ENCODE data around the gene NDUFS8.
A peak's percentile ranks its signal among the peaks of the same experiment; 100 is the strongest.
"Not testable (repeated sequence)": the region's sequence is repeated elsewhere in the genome, so short reads cannot be mapped to it uniquely, and the experiment has no call there.

The NDUFS8 gene

GRCh38 chr11:68030318-68031143, at the start of gene NDUFS8:
Gene NDUFS8 (plus strand): TSS chr11:68030681. CDS start chr11:68032152, 1,471 bp downstream.
- peak; percentile 96 for DNase-seq

GRCh38 chr11:67981226-67981625, 49.3 kb upstream of the NDUFS8 start:
- not testable (repeated sequence) for DNase-seq

GRCh38 chr11:67982255-67982857, 48.1 kb upstream of the NDUFS8 start:
- DNase-seq = not testable (repeated sequence)

- no peak for DNase-seq
Observed at GRCh38 chr11:67983951-67984350, 46.5 kb upstream of the NDUFS8 start.

- DNase-seq = not testable (repeated sequence)
Observed at GRCh38 chr11:67985302-67985701, 45.2 kb upstream of the NDUFS8 start.

- DNase-seq = not testable (repeated sequence)
Observed at GRCh38 chr11:67990546-67991346, 39.7 kb upstream of the NDUFS8 start.

GRCh38 chr11:67991347-67992121, 38.9 kb upstream of the NDUFS8 start:
- not testable (repeated sequence) for DNase-seq

- not testable (repeated sequence) for DNase-seq
Observed at GRCh38 chr11:67993821-67994220, 36.7 kb upstream of the NDUFS8 start.

GRCh38 chr11:67994387-67994786, 36.1 kb upstream of the NDUFS8 start:
- not testable (repeated sequence) for DNase-seq

GRCh38 chr11:67995129-67995528, 35.4 kb upstream of the NDUFS8 start:
- not testable (repeated sequence) for DNase-seq

- DNase-seq = not testable (repeated sequence)
Observed at GRCh38 chr11:67995579-67995978, 34.9 kb upstream of the NDUFS8 start.

- no peak for DNase-seq
Observed at GRCh38 chr11:67996051-67996450, 34.4 kb upstream of the NDUFS8 start.

GRCh38 chr11:67996622-67997474, 33.6 kb upstream of the NDUFS8 start:
- no peak for DNase-seq

- DNase-seq = no peak
Observed at GRCh38 chr11:67997475-67997921, 33.0 kb upstream of the NDUFS8 start.

GRCh38 chr11:67998150-67999045, 32.1 kb upstream of the NDUFS8 start:
- DNase-seq = no peak

- no peak for DNase-seq
Observed at GRCh38 chr11:67999201-67999629, 31.3 kb upstream of the NDUFS8 start.

GRCh38 chr11:67999704-68000103, 30.8 kb upstream of the NDUFS8 start:
- DNase-seq = no peak

- no peak for DNase-seq
Observed at GRCh38 chr11:68002575-68002937, 27.9 kb upstream of the NDUFS8 start.

- DNase-seq = peak; percentile 40
Observed at GRCh38 chr11:68002938-68003845, 27.3 kb upstream of the NDUFS8 start.

Data from NCI-H2171 (cell line).